GM18517 (cell line): Measurements from ENCODE around the gene ZNF205.
"Not testable (repeated sequence)": the region's sequence is repeated elsewhere in the genome, so short reads cannot be mapped to it uniquely, and the experiment has no call there.

Experiments used
- ATAC-seq: cut with Tn5 transposase; IDR thresholded peaks from one replicate; pipeline ENCODE4 v1.9.1; 2021; ENCODE audit warnings: mild to moderate bottlenecking, moderate library complexity; ENCODE audit not compliant: unreplicated experiment

The ZNF205 gene

GRCh38 chr16:3112058-3112880 is at the start of gene ZNF205:
Gene ZNF205 (plus strand): TSS chr16:3112586. CDS start chr16:3113431, 845 bp downstream.
- ATAC-seq: no peak

GRCh38 chr16:3063625-3064386 is 48.6 kb upstream of the ZNF205 start:
- no peak for ATAC-seq

GRCh38 chr16:3065069-3065741 is 47.2 kb upstream of the ZNF205 start, which contains the start of gene IL32:
Gene IL32 (plus strand): TSS chr16:3065640. CDS start chr16:3065812, 172 bp downstream.
- no peak for ATAC-seq

GRCh38 chr16:3065742-3066439 is 46.5 kb upstream of the ZNF205 start:
- ATAC-seq: no peak

GRCh38 chr16:3066440-3066748 is 46.0 kb upstream of the ZNF205 start:
- no peak for ATAC-seq

GRCh38 chr16:3068487-3068886 is 43.9 kb upstream of the ZNF205 start:
- no peak for ATAC-seq

GRCh38 chr16:3069146-3069545 is 43.2 kb upstream of the ZNF205 start:
- not testable (repeated sequence) for ATAC-seq

- no peak for ATAC-seq
These were observed 41.7 kb upstream of the ZNF205 start for GRCh38 chr16:3070608-3071111.

- no peak for ATAC-seq
These were observed 40.7 kb upstream of the ZNF205 start for GRCh38 chr16:3071655-3072054.

- ATAC-seq: not testable (repeated sequence)
These were observed 40.2 kb upstream of the ZNF205 start for GRCh38 chr16:3072148-3072547.

GRCh38 chr16:3072576-3073263 is 39.7 kb upstream of the ZNF205 start:
- not testable (repeated sequence) for ATAC-seq

- ATAC-seq: no peak
These were observed 38.9 kb upstream of the ZNF205 start for GRCh38 chr16:3073448-3073847.

- ATAC-seq: peak; percentile 74
These were observed 37.4 kb upstream of the ZNF205 start for GRCh38 chr16:3074860-3075522.

GRCh38 chr16:3075523-3075915 is 36.9 kb upstream of the ZNF205 start:
- no peak for ATAC-seq

GRCh38 chr16:3075946-3076345 is 36.4 kb upstream of the ZNF205 start:
- ATAC-seq: not testable (repeated sequence)

GRCh38 chr16:3076577-3076976 is 35.8 kb upstream of the ZNF205 start:
- no peak for ATAC-seq

- no peak for ATAC-seq
These were observed 32.4 kb upstream of the ZNF205 start for GRCh38 chr16:3080024-3080423.

- ATAC-seq: not testable (repeated sequence)
These were observed 30.4 kb upstream of the ZNF205 start for GRCh38 chr16:3081957-3082356.

GRCh38 chr16:3083408-3083807 is 29.0 kb upstream of the ZNF205 start:
- not testable (repeated sequence) for ATAC-seq

- no peak for ATAC-seq
These were observed 27.9 kb upstream of the ZNF205 start for GRCh38 chr16:3084491-3084890.
